ENCODE data around the gene LMBR1.
"Not testable (repeated sequence)": the region's sequence is repeated elsewhere in the genome, so short reads cannot be mapped to it uniquely, and the experiment has no call there.

The LMBR1 gene

GRCh38 chr7:156666368-156667109 is 226.4 kb downstream of the LMBR1 start:
- FAIRE-seq (no peak), DNase-seq (ENCODE audit: insufficient read length, low spot score) (no peak)

- FAIRE-seq (no peak), DNase-seq (ENCODE audit: insufficient read length, low spot score) (no peak)
Observed at GRCh38 chr7:156665101-156665500, 227.9 kb downstream of the LMBR1 start.

GRCh38 chr7:156662277-156662676 is 230.7 kb downstream of the LMBR1 start:
- DNase-seq (ENCODE audit: insufficient read length, low spot score) (no peak), FAIRE-seq (no peak)

- FAIRE-seq (no peak), DNase-seq (ENCODE audit: insufficient read length, low spot score) (no peak)
Observed at GRCh38 chr7:156661637-156662036, 231.3 kb downstream of the LMBR1 start.

GRCh38 chr7:156659961-156660360 is 233.0 kb downstream of the LMBR1 start:
- DNase-seq (ENCODE audit: insufficient read length, low spot score) (no peak), FAIRE-seq (no peak)

GRCh38 chr7:156659203-156659602 is 233.8 kb downstream of the LMBR1 start:
- FAIRE-seq (no peak), DNase-seq (ENCODE audit: insufficient read length, low spot score) (no peak)

- DNase-seq (ENCODE audit: insufficient read length, low spot score) (no peak), FAIRE-seq (no peak)
Observed at GRCh38 chr7:156657681-156658080, 235.3 kb downstream of the LMBR1 start.

GRCh38 chr7:156656598-156656997 is 236.4 kb downstream of the LMBR1 start:
- FAIRE-seq (no peak), DNase-seq (ENCODE audit: insufficient read length, low spot score) (no peak)

GRCh38 chr7:156655983-156656382 is 237.0 kb downstream of the LMBR1 start:
- no peak for FAIRE-seq

GRCh38 chr7:156655251-156655650 is 237.7 kb downstream of the LMBR1 start:
- no peak for FAIRE-seq

More at GRCh38 chr7:156655983-156656382, 237.0 kb downstream of the LMBR1 start:
- no peak for DNase-seq (ENCODE audit: insufficient read length, low spot score)

GRCh38 chr7:156654511-156655234 is 238.3 kb downstream of the LMBR1 start:
- no peak for DNase-seq (ENCODE audit: insufficient read length, low spot score)
- no peak for FAIRE-seq

More at GRCh38 chr7:156655251-156655650, 237.7 kb downstream of the LMBR1 start:
- no peak for DNase-seq (ENCODE audit: insufficient read length, low spot score)

GRCh38 chr7:156652886-156653568 is 240.0 kb downstream of the LMBR1 start:
- FAIRE-seq (no peak), DNase-seq (ENCODE audit: insufficient read length, low spot score) (no peak)

- FAIRE-seq (no peak), DNase-seq (ENCODE audit: insufficient read length, low spot score) (no peak)
Observed at GRCh38 chr7:156651474-156651873, 241.5 kb downstream of the LMBR1 start.

- FAIRE-seq (no peak), DNase-seq (ENCODE audit: insufficient read length, low spot score) (no peak)
Observed at GRCh38 chr7:156650042-156650441, 242.9 kb downstream of the LMBR1 start.

- DNase-seq (ENCODE audit: insufficient read length, low spot score); FAIRE-seq: not testable (repeated sequence)
Observed at GRCh38 chr7:156647330-156647729, 245.7 kb downstream of the LMBR1 start.

GRCh38 chr7:156642306-156643045 is 250.5 kb downstream of the LMBR1 start:
- FAIRE-seq (no peak), DNase-seq (ENCODE audit: insufficient read length, low spot score) (no peak)

GRCh38 chr7:156640949-156641485 is 252.0 kb downstream of the LMBR1 start:
- no peak for FAIRE-seq

GRCh38 chr7:156640257-156640948 is 252.6 kb downstream of the LMBR1 start, which contains the start of gene RNF32:
Gene RNF32 (plus strand): TSS chr7:156640774. CDS start chr7:156643878, 3,104 bp downstream.
- FAIRE-seq (peak; percentile 92), DNase-seq (ENCODE audit: insufficient read length, low spot score) (peak; percentile 93)

More at GRCh38 chr7:156640949-156641485, 252.0 kb downstream of the LMBR1 start:
- DNase-seq (ENCODE audit: insufficient read length, low spot score): no peak

GRCh38 chr7:156639426-156640256 is 253.3 kb downstream of the LMBR1 start:
- no peak for DNase-seq (ENCODE audit: insufficient read length, low spot score)

More at GRCh38 chr7:156639426-156640256, 253.3 kb downstream of the LMBR1 start:
- FAIRE-seq: peak; percentile 23

Measured in HTR-8/SVneo (cell line).